Measurements from ENCODE around the gene VPS39.

VPS39 gene

DNA sequence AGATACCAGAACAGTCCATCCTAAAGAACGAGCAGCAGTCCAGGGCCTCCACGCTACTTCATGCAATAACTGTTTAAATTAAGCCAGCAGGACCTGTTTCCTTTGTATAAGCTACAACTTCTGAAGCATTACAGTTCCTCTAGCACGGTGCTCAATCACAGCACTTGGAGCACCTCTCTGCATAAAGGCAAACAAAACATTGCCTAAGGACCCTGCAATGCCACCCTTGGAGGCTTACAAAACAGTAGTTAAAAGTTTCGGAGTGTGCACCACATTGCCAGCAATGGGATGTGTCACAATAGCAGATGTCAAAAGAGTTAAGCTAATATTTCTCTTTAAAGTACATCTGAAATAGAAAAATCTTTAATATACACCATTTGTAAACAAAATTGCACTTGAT, 2.6 kb upstream of the VPS39 start:
- TF ChIP-seq SIN3A (IDR thresholded peaks at IDR 0.05; ENCODE audit: borderline replicate concordance, insufficient read depth, low read length) (no peak), TAF1 (IDR thresholded peaks at IDR 0.05; ENCODE audit: borderline replicate concordance, insufficient read depth, low read length) (no peak), FOXP2 (optimal IDR thresholded peaks at IDR 0.05; ENCODE audit: borderline replicate concordance, extremely low read depth, extremely low read length, insufficient read depth) (no peak), POLR2AphosphoS5 (IDR thresholded peaks at IDR 0.05; ENCODE audit: low read depth, low read length) (no peak)
- TF ChIP-seq, protein P1, sequence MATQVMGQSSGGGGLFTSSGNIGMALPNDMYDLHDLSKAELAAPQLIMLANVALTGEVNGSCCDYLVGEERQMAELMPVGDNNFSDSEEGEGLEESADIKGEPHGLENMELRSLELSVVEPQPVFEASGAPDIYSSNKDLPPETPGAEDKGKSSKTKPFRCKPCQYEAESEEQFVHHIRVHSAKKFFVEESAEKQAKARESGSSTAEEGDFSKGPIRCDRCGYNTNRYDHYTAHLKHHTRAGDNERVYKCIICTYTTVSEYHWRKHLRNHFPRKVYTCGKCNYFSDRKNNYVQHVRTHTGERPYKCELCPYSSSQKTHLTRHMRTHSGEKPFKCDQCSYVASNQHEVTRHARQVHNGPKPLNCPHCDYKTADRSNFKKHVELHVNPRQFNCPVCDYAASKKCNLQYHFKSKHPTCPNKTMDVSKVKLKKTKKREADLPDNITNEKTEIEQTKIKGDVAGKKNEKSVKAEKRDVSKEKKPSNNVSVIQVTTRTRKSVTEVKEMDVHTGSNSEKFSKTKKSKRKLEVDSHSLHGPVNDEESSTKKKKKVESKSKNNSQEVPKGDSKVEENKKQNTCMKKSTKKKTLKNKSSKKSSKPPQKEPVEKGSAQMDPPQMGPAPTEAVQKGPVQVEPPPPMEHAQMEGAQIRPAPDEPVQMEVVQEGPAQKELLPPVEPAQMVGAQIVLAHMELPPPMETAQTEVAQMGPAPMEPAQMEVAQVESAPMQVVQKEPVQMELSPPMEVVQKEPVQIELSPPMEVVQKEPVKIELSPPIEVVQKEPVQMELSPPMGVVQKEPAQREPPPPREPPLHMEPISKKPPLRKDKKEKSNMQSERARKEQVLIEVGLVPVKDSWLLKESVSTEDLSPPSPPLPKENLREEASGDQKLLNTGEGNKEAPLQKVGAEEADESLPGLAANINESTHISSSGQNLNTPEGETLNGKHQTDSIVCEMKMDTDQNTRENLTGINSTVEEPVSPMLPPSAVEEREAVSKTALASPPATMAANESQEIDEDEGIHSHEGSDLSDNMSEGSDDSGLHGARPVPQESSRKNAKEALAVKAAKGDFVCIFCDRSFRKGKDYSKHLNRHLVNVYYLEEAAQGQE (IDR thresholded peaks at IDR 0.05; ENCODE audit: insufficient read depth in 1 of 2, low read depth in 2 of 2, low read length in 2 of 2): no peak

DNA sequence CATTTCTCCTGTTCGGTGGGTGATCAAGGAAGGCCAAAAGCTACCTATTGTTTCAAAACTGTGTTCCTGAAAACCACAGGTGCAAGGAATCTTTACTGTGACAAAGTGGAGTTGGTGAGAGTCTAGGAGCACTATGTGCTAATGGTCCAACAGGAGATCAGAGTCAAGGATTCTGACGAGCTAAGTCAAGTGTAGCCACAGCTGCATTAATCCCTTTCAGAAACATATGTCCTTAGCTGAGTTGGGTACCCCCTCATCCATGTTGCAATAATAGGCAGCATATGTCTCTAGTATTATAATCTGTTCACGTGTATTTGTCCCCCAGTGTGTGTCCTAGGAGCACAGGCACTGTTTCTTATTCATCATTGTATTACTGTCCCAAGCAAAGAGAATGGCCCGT, 1.7 kb downstream of the VPS39 start:
- TF ChIP-seq FOXP2 (optimal IDR thresholded peaks at IDR 0.05; ENCODE audit: borderline replicate concordance, extremely low read depth, extremely low read length, insufficient read depth) (no peak), POLR2AphosphoS5 (IDR thresholded peaks at IDR 0.05; ENCODE audit: low read depth, low read length) (no peak), TAF1 (IDR thresholded peaks at IDR 0.05; ENCODE audit: borderline replicate concordance, insufficient read depth, low read length) (no peak), SIN3A (IDR thresholded peaks at IDR 0.05; ENCODE audit: borderline replicate concordance, insufficient read depth, low read length) (no peak)
- TF ChIP-seq, protein P1 (IDR thresholded peaks at IDR 0.05; ENCODE audit: insufficient read depth in 1 of 2, low read depth in 2 of 2, low read length in 2 of 2): no peak

DNA sequence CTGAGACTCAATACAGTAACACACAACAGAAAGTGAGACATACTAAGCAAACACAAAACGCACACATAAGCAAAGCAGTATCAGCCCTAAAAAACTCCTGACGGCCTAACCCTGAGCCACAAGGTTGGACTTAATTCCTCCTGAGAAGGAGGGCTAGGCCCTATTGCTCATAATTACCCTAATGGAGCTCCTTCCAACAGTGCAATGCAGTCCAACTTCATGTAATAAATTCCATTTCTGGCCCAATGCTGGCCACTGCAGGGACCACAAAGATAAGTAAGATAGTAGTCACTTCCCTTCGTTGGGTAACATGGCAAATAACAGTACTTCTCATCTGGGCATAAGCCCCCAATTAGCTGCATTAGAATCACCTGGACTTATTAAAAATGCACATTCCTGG, 4.2 kb downstream of the VPS39 start:
- TF ChIP-seq POLR2AphosphoS5 (IDR thresholded peaks at IDR 0.05; ENCODE audit: low read depth, low read length) (no peak), SIN3A (IDR thresholded peaks at IDR 0.05; ENCODE audit: borderline replicate concordance, insufficient read depth, low read length) (no peak), FOXP2 (optimal IDR thresholded peaks at IDR 0.05; ENCODE audit: borderline replicate concordance, extremely low read depth, extremely low read length, insufficient read depth) (no peak), TAF1 (IDR thresholded peaks at IDR 0.05; ENCODE audit: borderline replicate concordance, insufficient read depth, low read length) (no peak)
- TF ChIP-seq, protein P1 (IDR thresholded peaks at IDR 0.05; ENCODE audit: insufficient read depth in 1 of 2, low read depth in 2 of 2, low read length in 2 of 2): no peak

- no peak for TF ChIP-seq SIN3A (IDR thresholded peaks at IDR 0.05; ENCODE audit: borderline replicate concordance, insufficient read depth, low read length)
- TF ChIP-seq, protein P1 (IDR thresholded peaks at IDR 0.05; ENCODE audit: insufficient read depth in 1 of 2, low read depth in 2 of 2, low read length in 2 of 2): no peak
- no peak for TF ChIP-seq POLR2AphosphoS5 (IDR thresholded peaks at IDR 0.05; ENCODE audit: low read depth, low read length)
- TF ChIP-seq FOXP2 (optimal IDR thresholded peaks at IDR 0.05; ENCODE audit: borderline replicate concordance, extremely low read depth, extremely low read length, insufficient read depth): no peak
Observed at GRCh38 chr15:42202653-42203052, 5.5 kb downstream of the VPS39 start.

GRCh38 chr15:42201801-42202200, 6.3 kb downstream of the VPS39 start:
- TF ChIP-seq, protein P1 (IDR thresholded peaks at IDR 0.05; ENCODE audit: insufficient read depth in 1 of 2, low read depth in 2 of 2, low read length in 2 of 2): no peak
- TF ChIP-seq POLR2AphosphoS5 (IDR thresholded peaks at IDR 0.05; ENCODE audit: low read depth, low read length) (no peak), FOXP2 (optimal IDR thresholded peaks at IDR 0.05; ENCODE audit: borderline replicate concordance, extremely low read depth, extremely low read length, insufficient read depth) (no peak)
